HepG2 (cell line): ENCODE results near the gene ADAMTS4. TPM values are rescaled to one million over a fixed set of nuclear protein-coding genes. Genes with fewer than 3 reads are reported as not detected.

Experiments
- ASH2L ChIP-seq: fragments of 300-600, 200-600 bp; sonication (generic); IDR thresholded peaks from 2 replicates; pipeline ENCODE4 v1.7.0; 2017; ENCODE audit warnings: low read depth, mild to moderate bottlenecking, moderate library complexity, mixed read lengths, low read length; ENCODE audit not compliant: insufficient read length
- CERS6 ChIP-seq: sonication (generic); formaldehyde crosslinking; IDR thresholded peaks from 2 replicates; pipeline ENCODE4 v1.5.0; 2020; ENCODE audit warnings: missing genetic modification reagents
- FOXK2 ChIP-seq: fragments of 450-650 bp; IDR thresholded peaks from 2 replicates; pipeline ENCODE4 v1.6.1; 2016
- FOXO4 ChIP-seq: sonication (generic); formaldehyde crosslinking; conservative IDR thresholded peaks from 2 replicates; pipeline ENCODE4 v1.8.1; 2023; ENCODE audit warnings: missing genetic modification reagents
- HCFC1 ChIP-seq: fragments of 150-350 bp; IDR thresholded peaks from 2 replicates; pipeline ENCODE4 v1.6.1; 2014; ENCODE audit warnings: low read depth, low read length
- HOXA3 ChIP-seq: sonication (generic); formaldehyde crosslinking; IDR thresholded peaks from 2 replicates; pipeline ENCODE4 v1.5.0; 2020; ENCODE audit warnings: missing genetic modification reagents
- IKZF1 ChIP-seq: fragments of 450-650 bp; IDR thresholded peaks from 2 replicates; pipeline ENCODE4 v1.7.1; 2016
- MEIS2 ChIP-seq: sonication (generic); formaldehyde crosslinking; IDR thresholded peaks from 2 replicates; pipeline ENCODE4 v1.9.0; 2021; ENCODE audit warnings: mild to moderate bottlenecking, missing genetic modification reagents
- MIXL1 ChIP-seq: IDR thresholded peaks from 2 replicates; pipeline ENCODE4 v1.6.1; 2016
- PHF20 ChIP-seq: sonication (generic); formaldehyde crosslinking; IDR thresholded peaks from 2 replicates; pipeline ENCODE4 v1.5.0; 2020; ENCODE audit warnings: mild to moderate bottlenecking, missing genetic modification reagents
- POLR2A ChIP-seq, 2 experiments: IDR thresholded peaks; 2 replicates each; pipeline ENCODE4 v1.6.1; 2011; ENCODE audit warnings: low read depth in 2 of 2, low read length in 2 of 2, mild to moderate bottlenecking in 1 of 2, moderate library complexity in 1 of 2; ENCODE audit not compliant: insufficient read depth in 1 of 2
- POLR2AphosphoS5 ChIP-seq: IDR thresholded peaks from 2 replicates; pipeline ENCODE4 v1.6.1; 2012; ENCODE audit warnings: low read depth, low read length
- REPIN1 ChIP-seq: sonication (generic); formaldehyde crosslinking; IDR thresholded peaks from 2 replicates; pipeline ENCODE4 v1.8.0; 2022; ENCODE audit warnings: missing genetic modification reagents, low read depth, mild to moderate bottlenecking, borderline replicate concordance
- SP4 ChIP-seq: sonication (generic); formaldehyde crosslinking; IDR thresholded peaks from 2 replicates; pipeline ENCODE4 v1.8.1; 2023; ENCODE audit warnings: mild to moderate bottlenecking, missing genetic modification reagents
- SRSF1 ChIP-seq: fragments of 200-400 bp; formaldehyde crosslinking; optimal IDR thresholded peaks from 2 replicates; pipeline ENCODE3; 2017; ENCODE audit warnings: mild to moderate bottlenecking, low read depth, low read length, moderate library complexity
- TBP ChIP-seq: sonication (generic); formaldehyde crosslinking; IDR thresholded peaks from 2 replicates; pipeline ENCODE4 v1.5.0; 2020; ENCODE audit warnings: missing genetic modification reagents
- THAP9 ChIP-seq: sonication (generic); formaldehyde crosslinking; IDR thresholded peaks from 2 replicates; pipeline ENCODE4; 2020; ENCODE audit warnings: missing genetic modification reagents, mild to moderate bottlenecking, borderline replicate concordance
- ZNF101 ChIP-seq: sonication (generic); formaldehyde crosslinking; IDR thresholded peaks from 2 replicates; pipeline ENCODE4 v1.4.0; 2020; ENCODE audit warnings: mild to moderate bottlenecking, low read depth, missing genetic modification reagents, borderline replicate concordance
- ZNF232 ChIP-seq: sonication (generic); formaldehyde crosslinking; IDR thresholded peaks from 2 replicates; pipeline ENCODE4 v1.4.0; 2020; ENCODE audit warnings: missing genetic modification reagents, borderline replicate concordance
- ZNF275 ChIP-seq: sonication (generic); formaldehyde crosslinking; IDR thresholded peaks from 2 replicates; pipeline ENCODE4 v1.8.0; 2022; ENCODE audit warnings: missing genetic modification reagents, mild to moderate bottlenecking, inconsistent platforms, borderline replicate concordance
- ZNF598 ChIP-seq: sonication (generic); formaldehyde crosslinking; IDR thresholded peaks from 2 replicates; pipeline ENCODE4 v1.5.1; 2020; ENCODE audit warnings: mild to moderate bottlenecking, missing genetic modification reagents, borderline replicate concordance
- ZNF709 ChIP-seq: sonication (generic); formaldehyde crosslinking; IDR thresholded peaks from 2 replicates; pipeline ENCODE4 v1.5.0; 2020; ENCODE audit warnings: mild to moderate bottlenecking, missing genetic modification reagents
- ZNF761 ChIP-seq: sonication (generic); formaldehyde crosslinking; conservative IDR thresholded peaks from 2 replicates; pipeline ENCODE4 v1.4.0; 2020; ENCODE audit warnings: mild to moderate bottlenecking, missing genetic modification reagents
- polyA plus RNA-seq, 8 experiments: library from polyadenylated mRNA; depleted of rRNA in 3 of 8; stranded (reverse) in 7 of 8; unstranded in 1 of 8; fragments of >200 nt; fragmentation: Illumina TruSeq in 4 of 8; extraction: Trizol in 4 of 8; gene quantifications; 2 replicates each; pipeline versions ENCODE4 v1.2.1 to v1.2.3, GENCODE V29; 2011 to 2016; ENCODE audit warnings: low read depth in 4 of 8, missing spikeins in 1 of 8, mixed read lengths in 1 of 8; ENCODE audit not compliant: insufficient read depth in 1 of 8
- total RNA-seq, 5 experiments: library from RNA; depleted of rRNA; stranded (reverse); fragments of >200 nt; fragmentation: Illumina TruSeq; extraction: Trizol; gene quantifications; 2 replicates each; pipeline ENCODE4 v1.2.3, GENCODE V29; 2016; ENCODE audit warnings: low read depth in 1 of 5

Gene ADAMTS4
- total and polyA plus RNA-seq, 2 of the 13 experiments (the other 11 are each of a cell fraction or from before 2014, with no cell fraction given), result 0.51 to 1.7 TPM

GRCh38 chr1:161159087-161159912, 39.6 kb downstream of the ADAMTS4 start, which contains the start of gene USP21 (continued):
- peak; percentile 77 for TF ChIP-seq ASH2L
- TF ChIP-seq SP4, result peak; percentile 87
- peak; percentile 68 for TF ChIP-seq HCFC1
- no peak for TF ChIP-seq MEIS2
- no peak for TF ChIP-seq MIXL1 (CRISPR knock-in tag)
- TF ChIP-seq SRSF1, result no peak
- TF ChIP-seq IKZF1, result no peak
- no peak for TF ChIP-seq ZNF232 (CRISPR knock-in tag)
- TF ChIP-seq THAP9 (CRISPR knock-in tag), result peak; percentile 100
- peak; percentile 56 to 59; a peak in 3 of 4 replicates for TF ChIP-seq POLR2A (IDR thresholded peaks at IDR 0.05; ENCODE audit: insufficient read depth in 1 of 2, low read depth in 2 of 2, low read length in 2 of 2)
- TF ChIP-seq ZNF275 (CRISPR knock-in tag), result no peak
- TF ChIP-seq ZNF709, result peak; percentile 37; the same call in 1 of the 2 replicates
- no peak for TF ChIP-seq ZNF101 (CRISPR knock-in tag)
- TF ChIP-seq FOXO4 (CRISPR knock-in tag), result no peak
- TF ChIP-seq REPIN1 (CRISPR knock-in tag), result no peak
- peak; percentile 44; the same call in 1 of the 2 replicates for TF ChIP-seq ZNF598
- TF ChIP-seq CERS6 (CRISPR knock-in tag), result no peak
- TF ChIP-seq HOXA3 (CRISPR knock-in tag), result peak; percentile 54; the same call in 1 of the 2 replicates
- no peak for TF ChIP-seq TBP (CRISPR knock-in tag)
- TF ChIP-seq ZNF761 (CRISPR knock-in tag), result no peak
- TF ChIP-seq POLR2AphosphoS5, result peak; percentile 74
- TF ChIP-seq PHF20, result peak; percentile 55
- TF ChIP-seq FOXK2, result no peak
